ENCODE results near the gene LRP11. TPM values are rescaled to one million over a fixed set of nuclear protein-coding genes. Genes with fewer than 3 reads are reported as not detected.

The LRP11 gene
- total RNA-seq, 1 donor = 74.1 TPM

DNA sequence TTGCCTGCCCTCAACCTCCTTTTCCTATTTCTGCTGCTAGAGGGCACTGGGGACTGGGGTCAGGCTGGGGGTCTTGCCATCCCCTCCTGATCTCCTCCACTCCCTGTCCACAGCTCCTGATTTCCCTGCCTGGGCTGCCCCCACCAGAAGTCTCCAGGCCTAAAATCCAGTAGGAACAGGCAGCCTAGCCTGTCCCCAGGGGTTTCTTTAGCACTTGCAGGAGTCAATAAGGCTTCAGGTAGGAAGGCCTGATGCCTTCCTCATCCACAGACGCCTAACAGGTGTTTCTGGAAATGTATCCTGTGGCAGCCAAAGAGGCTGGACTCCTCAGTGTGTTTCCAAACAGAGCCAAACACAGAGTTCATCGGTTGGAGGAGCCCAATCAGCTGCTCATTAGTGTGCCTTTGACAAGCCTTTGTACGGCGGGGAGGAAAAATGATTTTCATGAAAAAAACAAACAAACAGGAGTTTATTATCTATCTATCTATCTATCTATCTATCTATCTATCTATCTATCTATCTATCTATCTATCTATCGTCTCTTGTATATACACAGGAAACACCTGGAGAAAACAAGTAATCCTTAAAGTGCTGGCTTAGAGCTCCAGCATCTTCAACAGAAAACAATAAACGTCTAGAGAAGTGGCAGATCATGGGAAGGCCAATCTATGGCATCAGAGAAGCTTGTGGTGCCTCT lies 37.4 kb upstream of the LRP11 start:
- TF ChIP-seq, protein P1, sequence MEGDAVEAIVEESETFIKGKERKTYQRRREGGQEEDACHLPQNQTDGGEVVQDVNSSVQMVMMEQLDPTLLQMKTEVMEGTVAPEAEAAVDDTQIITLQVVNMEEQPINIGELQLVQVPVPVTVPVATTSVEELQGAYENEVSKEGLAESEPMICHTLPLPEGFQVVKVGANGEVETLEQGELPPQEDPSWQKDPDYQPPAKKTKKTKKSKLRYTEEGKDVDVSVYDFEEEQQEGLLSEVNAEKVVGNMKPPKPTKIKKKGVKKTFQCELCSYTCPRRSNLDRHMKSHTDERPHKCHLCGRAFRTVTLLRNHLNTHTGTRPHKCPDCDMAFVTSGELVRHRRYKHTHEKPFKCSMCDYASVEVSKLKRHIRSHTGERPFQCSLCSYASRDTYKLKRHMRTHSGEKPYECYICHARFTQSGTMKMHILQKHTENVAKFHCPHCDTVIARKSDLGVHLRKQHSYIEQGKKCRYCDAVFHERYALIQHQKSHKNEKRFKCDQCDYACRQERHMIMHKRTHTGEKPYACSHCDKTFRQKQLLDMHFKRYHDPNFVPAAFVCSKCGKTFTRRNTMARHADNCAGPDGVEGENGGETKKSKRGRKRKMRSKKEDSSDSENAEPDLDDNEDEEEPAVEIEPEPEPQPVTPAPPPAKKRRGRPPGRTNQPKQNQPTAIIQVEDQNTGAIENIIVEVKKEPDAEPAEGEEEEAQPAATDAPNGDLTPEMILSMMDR (IDR thresholded peaks at IDR 0.05; ENCODE audit: insufficient read depth, low read length) = no peak
- no peak overlapping the region for H3K4me3 ChIP-seq (ENCODE audit: low read depth, low read length)
- DNase-seq (ENCODE audit: low read depth) = no peak

DNA sequence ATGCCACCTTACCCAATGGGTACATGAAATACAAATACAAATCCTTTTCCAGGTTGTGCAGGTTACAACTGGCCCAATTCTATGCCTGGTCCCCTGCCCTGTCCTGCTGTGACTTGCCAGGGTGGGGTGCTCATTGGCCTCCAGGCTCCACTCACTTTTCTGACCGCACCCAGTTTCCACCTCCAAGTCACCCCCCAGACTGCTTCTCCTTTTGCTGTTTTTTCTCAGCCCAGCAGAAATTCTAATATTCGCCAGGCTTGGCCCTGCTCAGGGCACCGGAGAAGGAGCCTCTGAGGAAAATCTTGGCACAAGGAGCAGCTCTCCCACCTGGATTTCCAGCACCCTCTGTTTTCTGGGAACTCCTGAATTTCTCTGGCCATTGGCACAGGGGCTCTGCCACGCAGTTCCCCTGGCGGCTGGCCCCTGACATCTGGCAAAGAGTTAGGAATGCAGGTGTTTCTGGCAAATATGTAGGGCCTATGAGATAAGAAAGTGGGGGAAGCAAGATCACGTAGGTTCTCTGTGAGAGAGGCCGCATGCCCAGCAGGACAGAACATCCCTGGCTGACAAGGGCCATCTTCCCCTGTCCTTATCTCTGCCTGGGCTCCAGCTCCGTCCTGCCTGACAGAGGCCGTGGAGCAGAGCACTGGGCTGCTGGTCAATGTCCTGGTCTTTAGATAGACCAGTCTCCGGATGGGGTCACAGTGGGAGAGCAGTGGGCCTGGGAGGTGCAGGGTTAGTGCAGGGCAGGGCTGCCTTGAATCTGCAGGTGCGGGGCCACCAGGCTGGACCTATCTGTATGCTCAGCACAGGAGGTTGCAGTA lies 36.7 kb upstream of the LRP11 start:
- DNase-seq (ENCODE audit: low read depth) = no peak
- no peak overlapping the region for H3K4me3 ChIP-seq (ENCODE audit: low read depth, low read length)
- TF ChIP-seq, protein P1 (IDR thresholded peaks at IDR 0.05; ENCODE audit: insufficient read depth, low read length) = no peak

DNA sequence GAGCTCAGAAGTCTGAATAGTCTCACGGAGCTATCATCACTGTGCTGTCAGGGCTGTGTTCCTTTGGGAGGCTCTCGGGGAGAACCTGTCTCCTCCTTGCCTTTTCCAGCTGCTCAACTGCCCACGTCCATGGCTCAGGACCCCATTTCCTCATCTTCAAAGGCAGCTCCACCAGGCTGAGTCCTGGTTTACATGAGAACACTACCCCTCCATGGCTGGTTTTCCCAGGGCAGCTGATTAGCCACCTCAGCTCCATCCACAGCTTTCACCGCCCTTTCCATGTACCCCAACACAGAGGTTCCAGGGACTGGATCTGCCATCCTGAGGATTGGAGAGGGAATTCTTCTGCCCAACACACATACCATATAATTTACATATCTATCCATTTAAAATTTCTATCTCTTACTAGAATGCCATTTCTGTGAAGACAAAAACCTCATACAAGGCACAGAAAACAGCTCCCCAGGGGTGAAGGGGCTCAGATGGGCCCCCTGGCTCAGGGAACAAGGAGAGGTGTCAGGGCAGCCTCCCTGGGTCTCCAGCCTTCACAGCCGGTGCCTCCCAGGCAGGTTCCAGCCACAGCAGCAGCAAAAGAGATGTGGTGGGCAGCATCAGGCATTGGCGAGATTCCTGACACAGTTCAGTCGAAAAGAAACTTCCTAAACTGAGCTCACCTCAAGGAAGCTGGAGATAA lies 35.9 kb upstream of the LRP11 start:
- TF ChIP-seq, protein P1 (IDR thresholded peaks at IDR 0.05; ENCODE audit: insufficient read depth, low read length) = no peak
- no peak for DNase-seq (ENCODE audit: low read depth)
- H3K4me3 ChIP-seq (ENCODE audit: low read depth, low read length) = no peak overlapping the region

DNA sequence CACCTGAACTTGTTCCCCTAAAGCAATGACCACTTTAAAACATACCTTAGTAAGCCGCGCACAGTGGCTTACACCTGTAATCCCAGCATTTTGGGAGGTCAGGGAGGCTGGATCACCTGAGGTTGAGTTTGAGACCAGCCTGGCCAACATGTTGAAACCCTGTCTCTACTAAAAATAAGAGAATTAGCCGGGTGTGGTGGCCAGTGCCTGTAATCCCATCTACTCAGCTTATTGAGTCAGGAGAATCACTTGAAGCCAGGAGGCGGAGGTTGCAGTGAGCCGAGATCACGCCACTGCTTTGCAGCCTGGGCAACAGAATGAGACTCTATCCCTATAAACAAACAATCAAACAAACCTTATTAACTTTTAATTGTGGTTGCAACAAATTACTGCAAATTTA lies 35.3 kb upstream of the LRP11 start:
- TF ChIP-seq, protein P1 (IDR thresholded peaks at IDR 0.05; ENCODE audit: insufficient read depth, low read length) = no peak
- DNase-seq (ENCODE audit: low read depth) = no peak
- no peak overlapping the region for H3K4me3 ChIP-seq (ENCODE audit: low read depth, low read length)

DNA sequence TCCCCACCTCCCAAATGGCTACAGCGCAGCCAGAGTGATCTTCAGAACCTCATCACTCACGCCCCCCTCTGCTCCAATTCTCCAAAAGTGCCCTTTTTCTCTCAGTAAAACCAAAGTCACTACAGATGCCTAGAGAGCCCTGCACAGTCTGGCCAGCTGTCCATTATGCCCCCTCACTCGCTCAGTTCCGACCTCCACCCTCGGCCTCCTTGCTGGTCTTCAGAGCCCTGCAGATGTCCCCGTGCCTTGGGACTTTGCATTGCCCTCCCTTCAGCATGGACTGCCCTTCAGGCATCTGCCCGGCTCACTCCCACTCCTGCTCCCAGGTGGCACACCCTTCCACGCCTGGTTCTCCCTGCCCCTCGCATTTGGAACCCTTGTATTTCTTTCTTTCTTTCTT lies 34.8 kb upstream of the LRP11 start:
- no peak for DNase-seq (ENCODE audit: low read depth)
- TF ChIP-seq, protein P1 (IDR thresholded peaks at IDR 0.05; ENCODE audit: insufficient read depth, low read length) = no peak
- H3K4me3 ChIP-seq (ENCODE audit: low read depth, low read length) = no peak overlapping the region

DNA sequence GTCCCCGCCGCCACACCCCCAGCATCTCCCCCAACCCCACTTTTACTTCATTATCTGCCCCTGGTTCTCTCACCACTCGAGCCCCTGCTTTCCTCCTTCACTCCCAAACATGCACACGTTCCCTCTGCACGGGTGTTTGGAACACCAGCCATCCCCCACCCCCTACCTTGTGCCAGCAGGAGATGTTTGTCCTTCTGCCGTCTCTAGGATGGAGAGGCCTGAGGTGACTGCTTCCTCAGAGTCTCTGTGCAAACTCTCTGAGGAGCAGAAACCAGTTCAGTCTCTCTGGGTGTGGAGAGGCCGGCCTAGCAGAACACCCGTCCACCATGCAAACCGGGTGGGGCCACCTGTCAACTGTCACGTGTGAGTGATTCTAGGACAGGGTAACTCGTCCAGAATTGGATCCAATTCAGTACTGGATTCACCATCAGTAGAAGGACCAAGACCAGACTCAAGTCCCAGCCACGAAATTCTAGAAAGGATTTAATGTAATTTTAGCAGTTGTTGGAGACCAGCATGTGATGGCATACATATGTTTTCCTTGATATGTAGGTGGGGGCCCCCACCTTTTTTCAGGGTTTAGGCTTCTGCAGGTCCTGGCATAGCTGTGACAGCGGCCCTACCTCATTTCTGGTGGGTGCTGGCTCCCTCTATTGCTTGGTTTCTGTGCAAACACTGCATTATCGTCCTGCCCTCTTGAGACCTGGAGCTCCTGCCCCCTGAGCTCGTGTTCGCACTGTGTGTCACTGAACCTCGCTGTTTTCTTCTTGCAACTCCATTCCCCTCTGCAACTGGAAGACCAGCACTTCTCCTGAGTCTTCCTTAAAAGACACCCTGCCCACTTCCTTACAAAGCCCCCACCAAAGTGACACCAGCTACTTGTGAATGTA lies 33.9 kb upstream of the LRP11 start, which contains the start of gene RAET1E:
Gene RAET1E (minus strand): TSS at position 259 of the 890 bp plus-strand sequence. CDS start 7,212 bp downstream, outside the sequence.
- TF ChIP-seq, protein P1 (IDR thresholded peaks at IDR 0.05; ENCODE audit: insufficient read depth, low read length) = no peak
- H3K4me3 ChIP-seq (ENCODE audit: low read depth, low read length) = peak within 1 kb of the TSS; percentile 59
- DNase-seq (ENCODE audit: low read depth) = no peak

Measured in fibroblast of the aortic adventitia (primary cell).